Endothelial cell of umbilical vein (primary cell): ENCODE measurements around the gene NANOGP8. TPM values are rescaled to one million over a fixed set of nuclear protein-coding genes. Genes with fewer than 3 reads are reported as not detected.

Experiments
- BruUV-seq: library from RNA; stranded (reverse); fragments of 400-500 nt; replicated peaks from 2 replicates; lab custom pipeline; 2021; lab: Mats Ljungman, UMichigan
- CTCF ChIA-PET: fragments of 300-600, 350-600 bp; sonication (Branson Sonifier 250); formaldehyde crosslinking; loops from one replicate; lab custom pipeline; 2021; ENCODE audit warnings: antibody characterized with exemption, inconsistent platforms; lab: Charles Lee
- POLR2A ChIA-PET: fragments of 300-600, 350-600 bp; sonication (Branson Sonifier 250); formaldehyde crosslinking; loops from one replicate; lab custom pipeline; 2021; ENCODE audit warnings: antibody characterized with exemption, inconsistent platforms; lab: Charles Lee
- DNase-seq: peaks from one replicate; pipeline ENCODE4 v3.0.0-alpha.2; 2011; ENCODE audit warnings: low read depth, low spot score
- FAIRE-seq: peaks from 2 replicates; lab custom pipeline; 2011; peaks lifted over from hg19 to GRCh38; lab: Jason Lieb, UNC
- H2AFZ ChIP-seq: 2 replicates; pipeline ENCODE4 v1.6.0; 2012; ENCODE audit warnings: low read depth, low read length, control low read depth, inconsistent platforms
- H3K27ac ChIP-seq: 2 replicates; pipeline ENCODE4 v1.5.1; 2011; ENCODE audit warnings: low read depth, mild to moderate bottlenecking, control low read depth, low read length, moderate library complexity; ENCODE audit not compliant: insufficient read depth
- H3K27me3 ChIP-seq, 2 experiments: 2 replicates each; pipeline versions ENCODE4 v1.6.0 to v1.6.1; 2011; ENCODE audit warnings: low read length in 2 of 2, mixed read lengths in 1 of 2; ENCODE audit not compliant: control insufficient read depth in 2 of 2, insufficient read depth in 2 of 2
- H3K36me3 ChIP-seq, 2 experiments: 2 replicates in 1 of 2; 3 replicates in 1 of 2; pipeline ENCODE4 v1.5.1; 2011; ENCODE audit warnings: low read length in 2 of 2, mild to moderate bottlenecking in 1 of 2, moderate library complexity in 1 of 2; ENCODE audit not compliant: control insufficient read depth in 2 of 2, insufficient read depth in 2 of 2; ENCODE audit errors: extremely low read depth in 1 of 2
- H3K4me1 ChIP-seq: 3 replicates; pipeline ENCODE4 v1.5.1; 2011; ENCODE audit warnings: mild to moderate bottlenecking, low read length; ENCODE audit not compliant: control insufficient read depth, insufficient read depth; ENCODE audit errors: extremely low read depth
- H3K4me2 ChIP-seq: 2 replicates; pipeline ENCODE4 v1.6.1; 2011; ENCODE audit warnings: low read length, control low read depth, mixed read lengths; ENCODE audit not compliant: insufficient read depth
- H3K4me3 ChIP-seq, 3 experiments: fragments of 200-600 bp in 1 of 3; sonication (generic), shearing (Covaris generic) in 1 of 3; replicated peaks in 1 of 3; 2 replicates each; pipeline ENCODE4 v1.5.1; 2011 to 2016; ENCODE audit warnings: control low read depth in 3 of 3, low read length in 3 of 3, mild to moderate bottlenecking in 2 of 3, inconsistent platforms in 1 of 3, low read depth in 1 of 3, moderate library complexity in 1 of 3; ENCODE audit not compliant: insufficient read depth in 1 of 3
- H3K79me2 ChIP-seq: 2 replicates; pipeline ENCODE4 v1.6.0; 2012; ENCODE audit warnings: low read length, inconsistent platforms; ENCODE audit not compliant: control insufficient read depth, insufficient read depth
- H3K9ac ChIP-seq: replicated peaks from 2 replicates; pipeline ENCODE3; 2011; ENCODE audit warnings: low read length, control low read depth; ENCODE audit not compliant: insufficient read depth; ENCODE audit errors: extremely low read depth
- H3K9me1 ChIP-seq: replicated peaks from 3 replicates; pipeline ENCODE4 v1.6.0; 2011; ENCODE audit warnings: mild to moderate bottlenecking, low read length; ENCODE audit not compliant: control insufficient read depth, insufficient read depth; ENCODE audit errors: extremely low read depth
- H3K9me3 ChIP-seq: replicated peaks from 2 replicates; pipeline ENCODE4 v1.5.1; 2012; ENCODE audit warnings: low read length, inconsistent platforms; ENCODE audit not compliant: control insufficient read depth, insufficient read depth
- H4K20me1 ChIP-seq: replicated peaks from 2 replicates; pipeline ENCODE3; 2011; ENCODE audit warnings: mild to moderate bottlenecking, low read length; ENCODE audit not compliant: control insufficient read depth, insufficient read depth; ENCODE audit errors: extremely low read depth
- EZH2 ChIP-seq: IDR thresholded peaks from 2 replicates; pipeline ENCODE4 v1.6.1; 2012; ENCODE audit warnings: borderline replicate concordance, low read depth, mild to moderate bottlenecking, moderate library complexity, low read length, inconsistent platforms; ENCODE audit not compliant: severe bottlenecking
- FOS ChIP-seq: IDR thresholded peaks from 2 replicates; pipeline ENCODE4 v1.6.1; 2011; ENCODE audit warnings: mild to moderate bottlenecking, low read length, moderate library complexity, borderline replicate concordance; ENCODE audit not compliant: insufficient read depth
- GATA2 ChIP-seq: IDR thresholded peaks from 2 replicates; pipeline ENCODE4 v1.7.0; 2011; ENCODE audit warnings: low read depth, mild to moderate bottlenecking, moderate library complexity, mixed read lengths, low read length; ENCODE audit not compliant: insufficient read length, insufficient read depth
- JUN ChIP-seq: IDR thresholded peaks from 2 replicates; pipeline ENCODE4 v1.6.1; 2011; ENCODE audit warnings: borderline replicate concordance, low read depth; ENCODE audit not compliant: insufficient read length, insufficient read depth
- MYC ChIP-seq: IDR thresholded peaks from one replicate; pipeline ENCODE4 v1.6.1; 2011; ENCODE audit warnings: mild to moderate bottlenecking, low read depth, low read length
- POLR2A ChIP-seq: IDR thresholded peaks from 2 replicates; pipeline ENCODE4 v1.6.1; 2012; ENCODE audit warnings: low read depth, mild to moderate bottlenecking, control low read depth, low read length
- POLR2AphosphoS5 ChIP-seq: IDR thresholded peaks from 2 replicates; pipeline ENCODE4 v1.6.1; 2012; ENCODE audit warnings: low read depth, mild to moderate bottlenecking, control low read depth, low read length, moderate library complexity; ENCODE audit not compliant: insufficient read depth
- dilution Hi-C: fragments of 300-500 bp; cut with MboI; formaldehyde crosslinking; loops from one replicate; pipeline ENCODE4 v1.15.0; 2019; ENCODE audit warnings: low sequenced_read_pairs; ENCODE audit not compliant: extremely low pct_ligation_motif_present
- intact Hi-C: fragments of 100-400 bp; cut with micrococcal nuclease; formaldehyde crosslinking; loops from one replicate; pipeline ENCODE4 v1.10.0; 2022
- polyA plus RNA-seq, 4 experiments: library from polyadenylated mRNA; depleted of rRNA in 3 of 4; stranded (reverse) in 3 of 4; unstranded in 1 of 4; fragments of >200 nt; gene quantifications; 2 replicates each; pipeline versions ENCODE4 v1.2.1 to v1.2.3, GENCODE V29; 2011 to 2012; ENCODE audit warnings: missing spikeins in 1 of 4
- total RNA-seq: library from RNA; stranded (reverse); gene quantifications from 2 replicates; pipeline ENCODE4 v1.2.3, GENCODE V29; 2021
- TF ChIP-seq, protein P1 (sequence below), 2 donors: IDR thresholded peaks; 1 replicate in 1 of 2; 2 replicates in 1 of 2; pipeline ENCODE4 v1.5.1; 2011; ENCODE audit warnings: low read length in 2 of 2, mild to moderate bottlenecking in 2 of 2, moderate library complexity in 2 of 2, control low read depth in 1 of 2, inconsistent platforms in 1 of 2, low read depth in 1 of 2; ENCODE audit not compliant: insufficient read depth in 1 of 2; ENCODE audit errors: extremely low read depth in 1 of 2
- TF ChIP-seq, protein P2 (sequence below): IDR thresholded peaks from 2 replicates; pipeline ENCODE4 v1.6.1; 2011; ENCODE audit not compliant: insufficient read depth, insufficient read length

Gene NANOGP8
- total and polyA plus RNA-seq, 2 donors (not counting 3 experiments of a cell fraction or from before 2014, with no cell fraction given), result not detected

DNA sequence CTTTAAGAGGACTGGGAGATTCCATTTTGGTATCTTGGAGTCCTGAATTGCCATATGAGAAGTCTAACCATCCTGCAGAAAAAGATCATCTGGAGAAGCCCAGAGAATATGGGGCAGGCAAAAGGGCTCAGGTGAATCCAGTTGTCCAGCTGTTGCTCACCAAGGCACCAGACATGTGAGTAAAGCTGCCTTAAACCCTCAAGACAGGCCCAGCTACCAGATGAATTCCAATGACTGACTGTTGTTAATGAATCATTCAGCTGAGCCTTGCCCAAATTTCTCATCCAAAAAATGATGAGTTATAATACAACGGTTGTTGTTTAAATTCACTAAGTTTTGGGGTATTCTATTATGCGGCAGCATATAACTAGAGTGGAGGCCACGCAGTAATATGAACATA lies 22.0 kb upstream of the NANOGP8 start:
- dilution Hi-C loops, result no loop called here
- FAIRE-seq, result no peak
- Histone ChIP-seq H3K9ac (no peak overlapping the region), H3K4me2 (no peak overlapping the region), H3K9me3 (no peaks in the 10 kb centered on the region), H3K27ac (no peak overlapping the region), H4K20me1 (no peaks in the 10 kb centered on the region), H3K27me3 (no peaks in the 10 kb centered on the region), H3K9me1 (no peaks in the 10 kb centered on the region), H3K4me1 (no peaks in the 10 kb centered on the region), H3K79me2 (no peaks in the 10 kb centered on the region), H3K4me3 (no peak overlapping the region), H3K36me3 (no peaks in the 10 kb centered on the region), H2AFZ (no peak overlapping the region)
- DNase-seq, result no peak
- TF ChIP-seq FOS (no peak), POLR2A (no peak), MYC (no peak), POLR2AphosphoS5 (no peak), EZH2 (no peak), JUN (no peak), GATA2 (no peak)
- TF ChIP-seq, protein P1, sequence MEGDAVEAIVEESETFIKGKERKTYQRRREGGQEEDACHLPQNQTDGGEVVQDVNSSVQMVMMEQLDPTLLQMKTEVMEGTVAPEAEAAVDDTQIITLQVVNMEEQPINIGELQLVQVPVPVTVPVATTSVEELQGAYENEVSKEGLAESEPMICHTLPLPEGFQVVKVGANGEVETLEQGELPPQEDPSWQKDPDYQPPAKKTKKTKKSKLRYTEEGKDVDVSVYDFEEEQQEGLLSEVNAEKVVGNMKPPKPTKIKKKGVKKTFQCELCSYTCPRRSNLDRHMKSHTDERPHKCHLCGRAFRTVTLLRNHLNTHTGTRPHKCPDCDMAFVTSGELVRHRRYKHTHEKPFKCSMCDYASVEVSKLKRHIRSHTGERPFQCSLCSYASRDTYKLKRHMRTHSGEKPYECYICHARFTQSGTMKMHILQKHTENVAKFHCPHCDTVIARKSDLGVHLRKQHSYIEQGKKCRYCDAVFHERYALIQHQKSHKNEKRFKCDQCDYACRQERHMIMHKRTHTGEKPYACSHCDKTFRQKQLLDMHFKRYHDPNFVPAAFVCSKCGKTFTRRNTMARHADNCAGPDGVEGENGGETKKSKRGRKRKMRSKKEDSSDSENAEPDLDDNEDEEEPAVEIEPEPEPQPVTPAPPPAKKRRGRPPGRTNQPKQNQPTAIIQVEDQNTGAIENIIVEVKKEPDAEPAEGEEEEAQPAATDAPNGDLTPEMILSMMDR (IDR thresholded peaks at IDR 0.05; ENCODE audit: extremely low read depth in 1 of 2, insufficient read depth in 1 of 2, low read depth in 1 of 2, low read length in 2 of 2), result no peak
- TF ChIP-seq, protein P2, sequence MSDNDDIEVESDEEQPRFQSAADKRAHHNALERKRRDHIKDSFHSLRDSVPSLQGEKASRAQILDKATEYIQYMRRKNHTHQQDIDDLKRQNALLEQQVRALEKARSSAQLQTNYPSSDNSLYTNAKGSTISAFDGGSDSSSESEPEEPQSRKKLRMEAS, result no peak
- BruUV-seq, result no TSS peak
- ChIA-PET CTCF (no interaction called here), POLR2A (no interaction called here)
- intact Hi-C loops, result no loop called here
